HCT116 (cell line): ENCODE measurements around the gene ISM1. TPM values are rescaled to one million over a fixed set of nuclear protein-coding genes. Genes with fewer than 3 reads are reported as not detected.

Experiments
- ATAC-seq: fragments of 200-7000 bp; cut with Tn5 transposase; 2 replicates; pipeline ENCODE4 v1.9.1; 2020; ENCODE audit warnings: mild to moderate bottlenecking, moderate library complexity
- BruUV-seq: library from RNA; stranded (reverse); fragments of 400-500 nt; replicated peaks from 2 replicates; lab custom pipeline; 2021; lab: Mats Ljungman, UMichigan
- CTCF ChIA-PET: fragments of 300-600 bp; sonication (Branson Sonifier 250); formaldehyde crosslinking; loops from one replicate; lab custom pipeline; 2021; ENCODE audit warnings: antibody characterized with exemption; lab: Charles Lee
- POLR2A ChIA-PET: fragments of 300-600, 350-600 bp; sonication (Branson Sonifier 250); formaldehyde crosslinking; loops from one replicate; lab custom pipeline; 2021; ENCODE audit warnings: antibody characterized with exemption; lab: Charles Lee
- RAD21 ChIA-PET, 2 experiments: fragments of 300-600 bp; sonication (Branson Sonifier 250); formaldehyde crosslinking; loops; one replicate each; lab custom pipeline; 2023; ENCODE audit warnings: low total read pairs in 2 of 2; ENCODE audit not compliant: uncharacterized antibody in 2 of 2, unreplicated experiment in 2 of 2, low non-redundant PET in 1 of 2; lab: Charles Lee
- DNase-seq: peaks from one replicate; pipeline ENCODE4 v3.0.0-alpha.2; 2010; ENCODE audit warnings: low read depth, low spot score
- H2AFZ ChIP-seq: fragments of 200-600 bp; shearing (Covaris generic), sonication (generic); 2 replicates; pipeline ENCODE4 v1.6.1; 2017; ENCODE audit warnings: low read depth, mixed run types, mixed read lengths, antibody characterized with exemption, low read length; ENCODE audit not compliant: poor library complexity, severe bottlenecking
- H3K27ac ChIP-seq: 2 replicates; pipeline ENCODE4 v1.5.1; 2012; ENCODE audit warnings: low read depth, low read length
- H3K27me3 ChIP-seq: fragments of 200-600 bp; sonication (generic); 2 replicates; pipeline ENCODE4 v1.6.1; 2016; ENCODE audit warnings: mixed run types, low read length, mixed read lengths; ENCODE audit not compliant: insufficient read depth
- H3K36me3 ChIP-seq, 2 experiments: fragments of 200-500 bp in 1 of 2; fragments of 200-600 bp in 1 of 2; sonication (Bioruptor generic) in 1 of 2; sonication (generic) in 1 of 2; 2 replicates each; pipeline versions ENCODE4 v1.5.1 to v1.6.1; 2014 to 2016; ENCODE audit warnings: low read length in 2 of 2, inconsistent platforms in 1 of 2, mixed read lengths in 1 of 2, mixed run types in 1 of 2; ENCODE audit not compliant: insufficient read depth in 2 of 2, control insufficient read depth in 1 of 2
- H3K4me1 ChIP-seq, 2 experiments: fragments of 200-600 bp in 1 of 2; sonication (generic) in 1 of 2; 2 replicates each; pipeline versions ENCODE4 v1.5.1 to v1.6.1; 2012 to 2017; ENCODE audit warnings: low read length in 2 of 2, inconsistent platforms in 1 of 2, mild to moderate bottlenecking in 1 of 2, mixed read lengths in 1 of 2, mixed run types in 1 of 2, moderate library complexity in 1 of 2; ENCODE audit not compliant: insufficient read depth in 2 of 2, control insufficient read depth in 1 of 2
- H3K4me2 ChIP-seq: fragments of 200-600 bp; sonication (generic); 2 replicates; pipeline ENCODE4 v1.6.1; 2017; ENCODE audit warnings: mixed run types, low read length, mixed read lengths
- H3K4me3 ChIP-seq, 2 experiments: fragments of 200-600 bp in 1 of 2; sonication (generic) in 1 of 2; replicated peaks in 1 of 2; 2 replicates each; pipeline ENCODE4 v1.5.1; 2011 to 2016; ENCODE audit warnings: low read length in 2 of 2, control low read depth in 1 of 2, low read depth in 1 of 2, mild to moderate bottlenecking in 1 of 2, mixed read lengths in 1 of 2, mixed run types in 1 of 2
- H3K79me2 ChIP-seq: fragments of 200-600 bp; sonication (generic); 2 replicates; pipeline ENCODE4 v1.6.1; 2017; ENCODE audit warnings: mild to moderate bottlenecking, mixed run types, low read length, moderate library complexity, mixed read lengths; ENCODE audit not compliant: insufficient read depth
- H3K9ac ChIP-seq: fragments of 200-600 bp; sonication (generic); 2 replicates; pipeline ENCODE4 v1.6.1; 2016; ENCODE audit warnings: low read length, mixed read lengths
- H3K9me2 ChIP-seq: fragments of 200-600 bp; sonication (generic), shearing (Covaris generic); 2 replicates; pipeline ENCODE4 v1.6.1; 2017; ENCODE audit warnings: mixed run types, mild to moderate bottlenecking, moderate library complexity; ENCODE audit not compliant: insufficient read depth
- H3K9me3 ChIP-seq, 2 experiments: fragments of 200-500 bp in 1 of 2; fragments of 200-600 bp in 1 of 2; sonication (Bioruptor generic) in 1 of 2; sonication (generic) in 1 of 2; 2 replicates each; pipeline ENCODE4 v1.6.1; 2014 to 2017; ENCODE audit warnings: low read length in 2 of 2, mixed read lengths in 2 of 2, inconsistent platforms in 1 of 2, low read depth in 1 of 2, mild to moderate bottlenecking in 1 of 2, mixed run types in 1 of 2, moderate library complexity in 1 of 2; ENCODE audit not compliant: control insufficient read depth in 1 of 2, insufficient read depth in 1 of 2
- H4K20me1 ChIP-seq: fragments of 200-600 bp; sonication (generic), shearing (Covaris generic); 2 replicates; pipeline ENCODE4 v1.6.1; 2017; ENCODE audit warnings: mixed run types, mild to moderate bottlenecking, moderate library complexity; ENCODE audit not compliant: insufficient read depth
- ATF3 ChIP-seq: IDR thresholded peaks from 2 replicates; pipeline ENCODE4 v1.6.1; 2012
- CBX3 ChIP-seq: IDR thresholded peaks from 2 replicates; pipeline ENCODE4 v1.6.1; 2012; ENCODE audit warnings: low read depth
- CTCF ChIP-seq, 3 experiments: fragments of 200-600 bp in 1 of 3; sonication (generic) in 1 of 3; IDR thresholded peaks in 2 of 3; conservative IDR thresholded peaks in 1 of 3; 2 replicates each; pipeline ENCODE4 v1.5.1; 2012 to 2017; ENCODE audit warnings: low read depth in 2 of 3, low read length in 2 of 3, antibody characterized with exemption in 1 of 3, borderline replicate concordance in 1 of 3, control low read depth in 1 of 3, mild to moderate bottlenecking in 1 of 3, mixed read lengths in 1 of 3, mixed run types in 1 of 3, moderate library complexity in 1 of 3; ENCODE audit not compliant: insufficient read depth in 1 of 3
- EGR1 ChIP-seq: IDR thresholded peaks from 2 replicates; pipeline ENCODE4 v1.6.1; 2012; ENCODE audit warnings: low read depth
- ELF1 ChIP-seq: IDR thresholded peaks from 2 replicates; pipeline ENCODE4 v1.6.1; 2012; ENCODE audit warnings: low read depth, borderline replicate concordance
- EZH2phosphoT487 ChIP-seq: fragments of 200-600 bp; IDR thresholded peaks from 2 replicates; pipeline ENCODE4 v1.6.1; 2018; ENCODE audit warnings: antibody characterized with exemption, borderline replicate concordance
- FOSL1 ChIP-seq: IDR thresholded peaks from 2 replicates; pipeline ENCODE4 v1.6.1; 2012; ENCODE audit warnings: low read depth
- JUND ChIP-seq: IDR thresholded peaks from 2 replicates; pipeline ENCODE4 v1.6.1; 2012
- MAX ChIP-seq: IDR thresholded peaks from 2 replicates; pipeline ENCODE4 v1.6.1; 2012
- POLR2A ChIP-seq: IDR thresholded peaks from 2 replicates; pipeline ENCODE4 v1.7.0; 2011; ENCODE audit warnings: borderline replicate concordance; ENCODE audit not compliant: insufficient read depth, insufficient read length; ENCODE audit errors: extremely low read depth
- POLR2AphosphoS5 ChIP-seq: IDR thresholded peaks from 2 replicates; pipeline ENCODE4 v1.6.1; 2011; ENCODE audit warnings: mild to moderate bottlenecking, low read depth, low read length, moderate library complexity
- RAD21 ChIP-seq: IDR thresholded peaks from 2 replicates; pipeline ENCODE4 v1.6.1; 2012; ENCODE audit warnings: low read depth, mild to moderate bottlenecking
- REST ChIP-seq: IDR thresholded peaks from 2 replicates; pipeline ENCODE4 v1.6.1; 2012; ENCODE audit warnings: low read depth
- SIN3A ChIP-seq: IDR thresholded peaks from 2 replicates; pipeline ENCODE4 v1.6.1; 2012; ENCODE audit warnings: low read depth
- SP1 ChIP-seq: IDR thresholded peaks from 2 replicates; pipeline ENCODE4 v1.6.1; 2012; ENCODE audit warnings: low read depth
- SRF ChIP-seq: IDR thresholded peaks from 2 replicates; pipeline ENCODE4 v1.6.1; 2012; ENCODE audit warnings: low read depth
- TCF7L2 ChIP-seq: IDR thresholded peaks from 2 replicates; pipeline ENCODE4 v1.7.0; 2011; ENCODE audit warnings: borderline replicate concordance, inconsistent platforms; ENCODE audit not compliant: insufficient read depth, insufficient read length; ENCODE audit errors: extremely low read depth
- YY1 ChIP-seq: IDR thresholded peaks from 2 replicates; pipeline ENCODE4 v1.6.1; 2011; ENCODE audit warnings: low read length, low read depth, moderate library complexity, mild to moderate bottlenecking; ENCODE audit not compliant: insufficient replicate concordance; ENCODE audit errors: extremely low read depth
- ZFX ChIP-seq: fragments of 450-650 bp; IDR thresholded peaks from 2 replicates; pipeline ENCODE4 v1.6.1; 2017
- ZNF274 ChIP-seq: fragments of 200-500 bp; sonication (Bioruptor generic); IDR thresholded peaks from 2 replicates; pipeline ENCODE4 v1.6.1; 2014; ENCODE audit warnings: mild to moderate bottlenecking, low read depth, low read length, inconsistent platforms
- intact Hi-C: fragments of 100-400 bp; cut with micrococcal nuclease; formaldehyde crosslinking; loops from 2 replicates; pipeline ENCODE4 v1.10.0; 2022
- total RNA-seq: library from RNA; stranded (reverse); gene quantifications from one replicate; pipeline ENCODE4 v1.2.1, GENCODE V29; 2021; ENCODE audit not compliant: unreplicated experiment

ISM1 gene
- total RNA-seq, 1 experiment from 2014 or later, result 0.37 TPM

- TF ChIP-seq YY1 (no peak), POLR2AphosphoS5 (no peak), SRF (no peak), FOSL1 (no peak), ATF3 (no peak), ELF1 (no peak), TCF7L2 (no peak), CBX3 (no peak)
These were observed 17.1 kb downstream of the ISM1 start (continued) for GRCh38 chr20:13238001-13238653.

- no peaks in the 10 kb centered on the region for H3K9me3 ChIP-seq
- no peak overlapping the region for H3K4me3 ChIP-seq
- no TSS peak for BruUV-seq
- H4K20me1 ChIP-seq, result no peaks in the 10 kb centered on the region
- DNase-seq (no peak), ATAC-seq (no peak)
- RAD21 ChIA-PET, result no interaction called here
- H3K79me2 ChIP-seq, result no peaks in the 10 kb centered on the region
- no peaks in the 10 kb centered on the region; the same call in 1 of the 2 replicates for H3K27me3 ChIP-seq
- H2AFZ ChIP-seq, result no peak overlapping the region
- POLR2A ChIA-PET, result no interaction called here
- CTCF ChIA-PET, result no interaction called here
- H3K9ac ChIP-seq, result no peak overlapping the region
- intact Hi-C loops, result no loop called here
- no peak overlapping the region for H3K4me2 ChIP-seq
- TF ChIP-seq JUND (no peak), ZFX (no peak), REST (no peak), ZNF274 (no peak), EZH2phosphoT487 (no peak), POLR2AphosphoS5 (no peak), SRF (no peak), ATF3 (no peak), POLR2A (no peak), MAX (no peak), TCF7L2 (no peak), CBX3 (no peak), CTCF (IDR thresholded peaks at IDR 0.05 in 2 of 3, conservative IDR thresholded peaks at IDR 0.05 in 1 of 3; ENCODE audit: borderline replicate concordance in 1 of 3, insufficient read depth in 1 of 3, low read depth in 2 of 3, low read length in 2 of 3) (no peak), EGR1 (no peak), FOSL1 (no peak), SP1 (no peak), SIN3A (no peak), RAD21 (no peak)
- no peaks in the 10 kb centered on the region for H3K9me2 ChIP-seq
- H3K4me1 ChIP-seq, result peaks cover 4 to 12% of the 10 kb centered on the region in 2 experiments; a peak in 3 of 4 replicates
- H3K36me3 ChIP-seq, result no peaks in the 10 kb centered on the region
- no peak overlapping the region for H3K27ac ChIP-seq
These were observed 22.8 kb downstream of the ISM1 start for GRCh38 chr20:13243826-13244376.
